Measurements from ENCODE around the gene CMTM2.
"Not testable (repeated sequence)": the region's sequence is repeated elsewhere in the genome, so short reads cannot be mapped to it uniquely, and the experiment has no call there.

The CMTM2 gene

DNA sequence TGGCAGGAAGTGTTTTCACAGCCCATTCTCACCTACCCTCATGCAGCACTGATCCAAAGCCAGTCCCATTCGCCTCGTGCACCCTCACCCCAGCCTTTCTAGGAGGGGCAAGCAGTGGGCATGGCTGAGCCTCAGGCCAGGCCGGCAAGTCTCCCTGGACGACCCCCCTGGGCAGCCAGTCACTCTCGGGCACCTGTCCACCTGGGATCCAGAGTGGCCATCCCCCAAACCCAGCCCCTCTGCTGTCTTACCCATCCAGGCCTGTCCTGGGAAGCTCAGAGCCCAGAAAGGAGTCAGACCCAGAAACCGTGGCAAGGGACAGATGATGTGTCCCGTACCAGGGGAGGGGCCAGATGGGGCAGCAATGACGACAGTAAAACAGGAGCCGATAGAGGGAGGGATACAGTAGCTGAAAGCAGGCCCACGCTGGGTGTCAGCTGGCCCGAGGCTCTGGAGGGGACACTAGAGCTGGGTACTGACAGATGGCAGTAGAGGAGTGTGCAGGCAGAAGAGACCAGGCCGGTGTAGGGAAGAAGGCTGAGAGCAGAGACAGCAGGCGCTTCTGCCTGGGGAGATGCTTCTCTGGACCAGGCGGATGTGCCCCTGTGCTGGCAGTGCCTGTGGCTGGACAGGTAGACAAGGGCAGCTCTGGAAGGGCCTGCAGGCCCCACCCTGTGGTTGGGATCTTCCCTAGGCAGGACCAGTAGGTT, 31.0 kb downstream of the CMTM2 start:
- DNase-seq, result no peak

DNA sequence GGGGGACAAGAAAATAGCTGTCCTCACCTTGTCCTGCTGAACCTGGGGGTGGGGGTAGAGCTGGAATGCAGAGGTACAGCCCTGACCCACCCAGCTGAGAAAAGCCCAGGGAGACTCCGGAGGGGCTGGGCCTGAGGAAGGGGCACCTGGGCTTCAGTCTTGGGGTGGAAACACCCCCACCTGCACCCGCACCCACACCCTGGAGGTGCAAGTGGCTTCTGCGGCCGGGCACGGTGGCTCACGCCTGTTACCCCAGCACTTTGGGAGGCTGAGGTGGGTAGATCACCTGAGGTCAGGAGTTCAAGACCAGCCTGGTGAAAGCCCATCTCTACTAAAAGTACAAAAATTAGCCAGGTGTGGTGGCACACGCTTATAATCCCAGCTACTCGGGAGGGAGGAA, 32.6 kb downstream of the CMTM2 start:
- not testable (repeated sequence) for DNase-seq

DNA sequence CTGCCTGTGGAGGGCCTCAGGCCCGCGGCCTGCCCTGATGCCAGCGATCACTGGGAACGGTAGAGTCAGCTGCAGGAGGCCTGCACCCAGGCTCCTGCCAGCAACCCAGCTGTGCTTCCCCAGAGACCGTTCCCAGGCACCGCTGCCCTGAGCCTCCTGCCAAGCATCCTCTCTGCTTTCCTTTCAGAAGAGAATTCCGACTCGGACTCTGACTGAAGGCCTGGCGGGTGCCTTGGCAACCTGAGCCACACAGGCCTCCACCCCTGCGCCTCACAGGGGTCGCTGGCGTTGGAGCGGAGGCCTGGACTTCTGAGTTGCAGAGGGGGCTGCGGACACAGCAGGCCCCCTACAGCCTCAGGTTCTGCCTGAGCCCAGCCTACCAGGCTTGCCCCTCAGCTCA, 33.2 kb downstream of the CMTM2 start:
- no peak for DNase-seq

DNA sequence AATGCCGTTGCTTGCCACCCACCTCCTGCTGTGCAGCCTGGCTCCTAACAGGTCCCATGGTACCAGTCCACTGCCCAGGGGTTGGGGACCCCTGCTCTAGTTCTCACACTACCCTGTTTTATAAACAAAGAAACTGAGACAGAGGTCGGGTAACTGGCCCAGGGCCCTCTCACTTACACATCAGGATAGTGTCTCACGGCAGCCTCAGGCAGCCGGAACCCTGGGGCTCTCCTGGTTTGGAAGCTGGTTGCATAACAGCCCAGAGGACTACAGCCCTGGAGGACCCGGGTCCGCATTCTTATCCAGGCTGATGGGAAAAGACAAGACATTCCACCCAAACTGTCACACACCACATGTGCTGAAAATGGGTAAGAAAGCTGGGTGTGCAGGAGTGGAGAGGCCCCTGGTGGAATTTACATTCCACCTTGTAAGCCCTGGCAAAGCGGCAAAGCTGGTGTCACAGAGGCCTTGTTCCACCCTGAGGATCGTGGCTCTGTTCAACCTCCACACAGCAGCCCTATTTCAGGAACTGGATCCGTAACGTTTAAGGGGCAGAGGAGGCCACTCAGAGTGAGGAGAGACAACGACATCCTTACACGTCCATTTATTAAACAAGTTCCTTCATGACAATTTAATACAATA, 35.0 kb downstream of the CMTM2 start:
- DNase-seq, result no peak

DNA sequence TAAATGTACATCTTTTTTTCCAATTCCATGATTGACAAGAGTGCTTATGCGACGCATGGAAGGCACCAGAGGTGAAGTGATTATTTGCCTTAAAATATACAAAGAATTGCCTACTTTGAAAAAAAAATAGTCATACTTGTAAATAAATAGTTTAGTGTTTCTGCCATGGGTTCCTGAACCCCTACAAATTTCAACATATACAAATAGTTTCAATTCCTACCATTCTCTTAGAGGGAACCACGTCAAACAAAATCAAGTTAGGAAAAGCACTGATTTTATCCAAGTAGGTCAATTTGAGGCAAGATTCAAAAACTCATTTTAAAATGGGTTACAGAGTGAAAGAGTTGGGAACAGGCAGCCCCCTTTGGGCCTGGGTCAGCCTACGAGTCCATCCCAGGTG, 36.9 kb downstream of the CMTM2 start:
- DNase-seq, result no peak

DNA sequence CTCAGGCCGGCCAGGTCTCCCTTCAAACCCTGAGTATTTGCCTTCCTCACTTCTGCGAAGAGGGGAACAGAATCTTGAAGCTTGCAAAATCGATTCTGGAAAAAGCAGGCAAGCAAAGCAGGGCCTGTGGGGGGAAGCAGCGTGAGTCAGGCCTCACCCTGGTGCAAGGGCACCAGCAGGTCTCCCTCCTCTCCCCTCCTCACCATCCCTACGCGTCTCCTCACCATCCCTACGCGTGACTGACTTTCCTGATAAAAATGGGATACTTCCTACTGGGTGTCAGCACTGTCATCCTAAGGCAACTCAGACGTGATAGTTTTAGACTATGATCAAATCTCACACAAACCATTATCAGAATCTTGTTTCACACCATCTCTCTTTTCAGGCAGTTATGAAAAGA, 37.3 kb downstream of the CMTM2 start:
- DNase-seq, result no peak

DNA sequence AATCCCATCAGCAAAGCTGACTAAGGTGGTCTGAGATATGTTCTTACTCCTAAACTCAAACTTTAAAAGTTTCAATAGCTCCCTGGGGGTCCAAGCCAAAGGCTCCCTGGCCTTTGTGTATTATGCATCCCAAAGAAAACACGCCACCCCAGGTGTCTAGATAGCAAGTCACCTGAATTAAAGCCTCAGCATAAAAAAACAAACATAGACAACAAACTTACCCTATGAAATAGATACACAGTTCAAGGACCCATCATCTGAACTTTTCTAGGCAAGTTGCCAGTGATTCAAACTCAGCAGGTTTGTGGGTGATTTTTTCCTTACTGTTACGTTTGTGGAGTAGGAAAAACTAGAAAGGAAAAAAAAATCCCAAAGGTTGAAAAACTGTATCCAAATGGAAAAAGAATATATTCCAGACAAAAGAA, 37.8 kb downstream of the CMTM2 start:
- DNase-seq, result no peak

- no peak for DNase-seq
Measured at GRCh38 chr16:66617728-66618127, 38.5 kb downstream of the CMTM2 start.

- no peak for DNase-seq
Measured at GRCh38 chr16:66618588-66619375, 39.5 kb downstream of the CMTM2 start.

- no peak for DNase-seq
Measured at GRCh38 chr16:66619534-66620428, 40.5 kb downstream of the CMTM2 start.

DNA sequence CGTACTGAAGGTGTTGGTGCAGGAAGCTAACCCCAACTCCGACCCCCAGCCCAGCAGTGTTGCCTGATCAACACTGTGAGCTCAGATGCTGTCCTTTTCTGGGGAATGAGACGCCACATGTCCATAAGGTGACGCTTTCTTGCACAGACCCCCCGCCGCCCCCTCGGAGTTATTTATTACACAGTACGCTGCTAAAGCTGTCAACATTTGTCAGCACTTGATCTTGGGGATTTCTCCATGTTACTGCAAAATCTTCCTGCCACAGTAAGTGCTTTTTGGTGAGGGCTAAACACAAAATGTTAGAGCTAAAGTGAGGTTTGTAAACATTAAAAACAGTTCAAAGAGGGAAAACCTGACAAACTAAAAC, 41.1 kb downstream of the CMTM2 start:
- DNase-seq, result no peak

- DNase-seq, result no peak
Measured at GRCh38 chr16:66621973-66622372, 42.7 kb downstream of the CMTM2 start.

- DNase-seq, result no peak
Measured at GRCh38 chr16:66622863-66623262, 43.6 kb downstream of the CMTM2 start.

GRCh38 chr16:66623755-66624154, 44.5 kb downstream of the CMTM2 start:
- no peak for DNase-seq

DNA sequence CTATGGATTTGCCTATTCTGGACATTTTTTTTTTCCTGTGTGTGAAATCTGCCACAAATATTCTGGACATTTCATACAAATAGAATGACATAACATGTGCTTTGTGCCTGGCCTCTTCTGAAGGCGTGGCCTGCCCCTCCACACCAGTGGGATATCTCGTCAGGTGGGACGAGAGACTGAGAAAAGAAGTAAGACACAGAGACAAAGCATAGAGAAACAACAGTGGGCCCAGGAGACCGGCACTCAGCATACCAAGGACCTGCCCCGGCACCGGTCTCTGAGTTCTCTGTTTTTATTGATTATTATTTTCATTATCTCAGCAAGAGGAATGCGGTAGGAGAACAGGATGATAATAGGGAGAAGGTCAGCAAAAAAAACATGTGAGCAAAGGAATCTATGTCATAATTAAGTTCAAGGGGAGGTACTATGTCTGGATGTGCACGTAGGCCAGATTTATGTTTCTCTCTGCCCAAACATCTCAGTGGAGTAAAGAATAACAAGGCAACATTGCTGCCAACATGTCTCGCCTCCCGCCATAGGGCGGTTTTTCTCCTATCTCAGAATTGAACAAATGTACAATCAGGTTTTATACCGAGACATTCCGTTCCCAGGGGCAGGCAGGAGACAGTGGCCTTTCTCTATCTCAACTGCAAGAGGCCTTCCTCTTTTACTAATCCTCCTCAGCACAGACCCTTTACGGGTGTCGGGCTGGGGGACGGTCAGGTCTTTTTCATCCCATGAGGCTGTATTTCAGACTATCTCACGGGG, 48.5 kb downstream of the CMTM2 start:
- DNase-seq, result not testable (repeated sequence)

- no peak for DNase-seq
Measured at GRCh38 chr16:66629856-66630255, 50.6 kb downstream of the CMTM2 start.

GRCh38 chr16:66630561-66631260, 51.4 kb downstream of the CMTM2 start:
- DNase-seq, result not testable (repeated sequence)

DNA sequence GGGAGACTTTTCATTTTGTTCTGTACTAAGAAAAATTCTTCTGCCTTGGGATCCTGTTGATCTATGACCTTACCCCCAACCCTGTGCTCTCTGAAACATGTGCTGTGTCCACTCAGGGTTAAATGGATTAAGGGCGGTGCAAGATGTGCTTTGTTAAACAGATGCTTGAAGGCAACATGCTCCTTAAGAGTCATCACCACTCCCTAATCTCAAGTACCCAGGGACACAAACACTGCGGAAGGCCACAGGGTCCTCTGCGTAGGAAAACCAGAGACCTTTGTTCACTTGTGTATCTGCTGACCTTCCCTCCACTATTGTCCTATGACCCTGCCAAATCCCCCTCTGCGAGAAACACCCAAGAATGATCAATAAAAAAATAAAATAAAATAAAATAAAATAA, 52.3 kb downstream of the CMTM2 start:
- not testable (repeated sequence) for DNase-seq

DNA sequence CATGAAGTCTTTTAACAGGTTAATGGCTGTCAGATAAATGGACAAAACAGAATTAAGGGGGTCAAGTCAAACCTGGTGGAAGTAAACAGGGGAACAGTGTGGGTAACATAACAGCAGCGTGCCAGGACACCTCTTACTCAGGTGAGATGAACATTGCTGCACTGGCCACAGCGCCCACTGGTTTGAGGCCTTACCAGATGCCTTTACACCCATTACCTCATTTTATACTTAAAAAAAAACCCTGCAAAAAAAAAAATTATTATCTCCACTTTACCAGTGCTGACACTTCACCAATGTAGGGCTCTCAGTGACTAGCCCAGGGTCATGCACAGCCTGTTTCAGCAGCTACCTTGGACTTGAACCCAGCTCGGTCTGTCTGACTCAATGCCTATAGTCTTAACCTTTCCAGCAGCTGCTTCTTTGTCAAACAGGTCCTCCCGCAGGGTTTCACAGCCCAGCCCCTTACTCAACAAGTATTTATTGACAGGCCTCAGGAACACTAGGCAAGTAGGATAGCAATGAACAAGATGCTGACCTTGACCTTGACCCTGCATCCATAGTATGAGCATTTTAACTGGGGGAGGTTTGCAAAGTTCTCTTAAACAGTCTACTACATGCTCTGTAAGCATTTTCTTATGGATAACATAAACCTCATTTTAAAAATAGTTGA, 55.4 kb downstream of the CMTM2 start:
- no peak for DNase-seq

- DNase-seq, result no peak
Measured at GRCh38 chr16:66635406-66635805, 56.1 kb downstream of the CMTM2 start.

DNA sequence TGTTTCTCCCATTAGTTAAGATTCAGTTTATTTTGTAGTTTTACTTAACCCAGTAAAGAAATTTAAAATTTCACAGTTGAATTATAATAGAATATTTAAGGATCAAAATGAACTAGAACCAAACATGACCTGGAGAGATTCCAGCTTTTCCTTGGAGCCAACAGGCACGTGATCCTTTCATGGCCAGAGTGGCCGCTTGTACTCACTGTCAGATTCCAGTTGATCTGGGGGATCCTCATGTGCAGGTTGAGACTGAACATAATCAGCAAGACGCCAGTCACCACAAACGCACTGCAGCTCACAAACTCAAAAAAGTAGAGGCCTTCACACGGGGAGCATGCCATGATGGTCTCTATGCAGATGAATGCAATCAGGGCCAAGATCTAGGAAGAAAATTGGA, 56.9 kb downstream of the CMTM2 start:
- DNase-seq, result no peak

Data from NCI-H774 (cell line).